GM12878 (cell line): ENCODE data around the gene ABHD6. TPM values are rescaled to one million over a fixed set of nuclear protein-coding genes. Genes with fewer than 3 reads are reported as not detected.

ENCODE experiments used
- ATAC-seq: fragments of 200-7000 bp; cut with Tn5 transposase; 3 replicates; pipeline ENCODE4 v1.9.1; 2020; ENCODE audit warnings: mild to moderate bottlenecking, moderate library complexity
- BruUV-seq: library from RNA; stranded (reverse); fragments of 400-500 nt; replicated peaks from 2 replicates; lab custom pipeline; 2021; lab: Mats Ljungman, UMichigan
- CTCF ChIA-PET: fragments of 300-600 bp; sonication (Branson Sonifier 250); formaldehyde crosslinking; extraction: SDS; loops from one replicate; lab custom pipeline; 2021; ENCODE audit warnings: inconsistent platforms; lab: Yijun Ruan, JAX
- POLR2A ChIA-PET: fragments of 350-600 bp; formaldehyde crosslinking; extraction: SDS; loops from one replicate; lab custom pipeline; 2021; ENCODE audit warnings: inconsistent platforms; lab: Charles Lee
- RAD21 ChIA-PET: fragments of 300-600 bp; sonication (Branson Sonifier 250); formaldehyde crosslinking; loops from one replicate; lab custom pipeline; 2023; ENCODE audit warnings: antibody characterized with exemption; ENCODE audit not compliant: unreplicated experiment; lab: Charles Lee
- SMC1A ChIA-PET: fragments of 300-600 bp; sonication (Branson Sonifier 250); formaldehyde crosslinking; loops from one replicate; lab custom pipeline; 2023; ENCODE audit not compliant: unreplicated experiment, uncharacterized antibody; lab: Charles Lee
- DNase-seq: peaks from one replicate; pipeline ENCODE4 v3.0.0-alpha.2; 2011; ENCODE audit warnings: low read depth, low spot score
- FAIRE-seq: peaks from 3 replicates; lab custom pipeline; 2011; peaks lifted over from hg19 to GRCh38; lab: Jason Lieb, UNC
- H2AFZ ChIP-seq: 2 replicates; pipeline ENCODE4 v1.6.0; 2011; ENCODE audit warnings: low read depth, low read length, control low read depth; ENCODE audit not compliant: control insufficient read depth
- H3K27ac ChIP-seq: 2 replicates; pipeline ENCODE4 v1.5.1; 2011; ENCODE audit warnings: control low read depth; ENCODE audit not compliant: control insufficient read depth, insufficient read depth
- H3K27me3 ChIP-seq, 2 experiments: replicated peaks in 1 of 2; 2 replicates each; pipeline versions ENCODE4 v1.6.0 to v1.6.1; 2011; ENCODE audit warnings: low read length in 1 of 2; ENCODE audit not compliant: control insufficient read depth in 2 of 2, insufficient read depth in 2 of 2
- H3K36me3 ChIP-seq, 2 experiments: 2 replicates each; pipeline ENCODE4 v1.5.1; 2011; ENCODE audit warnings: low read length in 1 of 2; ENCODE audit not compliant: control insufficient read depth in 2 of 2, insufficient read depth in 2 of 2
- H3K4me1 ChIP-seq: 2 replicates; pipeline ENCODE4 v1.6.1; 2011; ENCODE audit warnings: mild to moderate bottlenecking, low read length, moderate library complexity, mixed read lengths; ENCODE audit not compliant: control insufficient read depth, insufficient read depth
- H3K4me2 ChIP-seq: 2 replicates; pipeline ENCODE4 v1.6.0; 2011; ENCODE audit warnings: control low read depth; ENCODE audit not compliant: control insufficient read depth, insufficient read depth
- H3K4me3 ChIP-seq: fragments of 200-600 bp; sonication (generic); 2 replicates; pipeline ENCODE4 v1.5.1; 2016
- H3K79me2 ChIP-seq: 2 replicates; pipeline ENCODE4 v1.6.0; 2011; ENCODE audit warnings: low read length; ENCODE audit not compliant: control insufficient read depth, insufficient read depth
- H3K9ac ChIP-seq: 2 replicates; pipeline ENCODE4 v1.8.0; 2011; ENCODE audit warnings: low read length, control low read depth, mixed read lengths; ENCODE audit not compliant: control insufficient read depth, insufficient read depth
- H3K9me3 ChIP-seq: replicated peaks from 3 replicates; pipeline ENCODE4 v1.5.1; 2011; ENCODE audit warnings: mild to moderate bottlenecking, low read length; ENCODE audit not compliant: control insufficient read depth, insufficient read depth
- H4K20me1 ChIP-seq: 2 replicates; pipeline ENCODE4 v1.6.0; 2011; ENCODE audit not compliant: control insufficient read depth, insufficient read depth
- CBFB ChIP-seq: IDR thresholded peaks from 2 replicates; pipeline ENCODE4 v1.6.1; 2016; ENCODE audit warnings: antibody characterized with exemption, low read depth
- CHD4 ChIP-seq: fragments of 200-600 bp; sonication (generic); IDR thresholded peaks from 2 replicates; pipeline ENCODE4 v1.6.1; 2016; ENCODE audit warnings: mild to moderate bottlenecking
- FOXK2 ChIP-seq: fragments of 450-650 bp; IDR thresholded peaks from 2 replicates; pipeline ENCODE4 v1.6.1; 2017; ENCODE audit warnings: mild to moderate bottlenecking, moderate library complexity
- MYB ChIP-seq: fragments of 150-350 bp; IDR thresholded peaks from 2 replicates; pipeline ENCODE4 v1.6.1; 2014; ENCODE audit warnings: mild to moderate bottlenecking, low read depth, low read length, borderline replicate concordance
- RCOR1 ChIP-seq: conservative IDR thresholded peaks from 2 replicates; pipeline ENCODE4 v1.6.1; 2012; ENCODE audit warnings: low read depth, low read length, improper control_type of control experiment
- TAF1 ChIP-seq: IDR thresholded peaks from 2 replicates; pipeline ENCODE4 v1.6.1; 2011; ENCODE audit warnings: mild to moderate bottlenecking, low read depth, low read length, borderline replicate concordance
- ZBED1 ChIP-seq: IDR thresholded peaks from 2 replicates; pipeline ENCODE4 v1.6.1; 2016; ENCODE audit warnings: borderline replicate concordance
- ZNF622 ChIP-seq: fragments of 450-650 bp; IDR thresholded peaks from 2 replicates; pipeline ENCODE4 v1.6.1; 2017; ENCODE audit warnings: mild to moderate bottlenecking, inconsistent platforms
- WGBS: methylation state at CpG from one replicate; pipeline ENCODE4 v1.1.6; 2016; ENCODE audit warnings: low lambda C conversion rate; ENCODE audit not compliant: insufficient replicate concordance, insufficient coverage; ENCODE audit errors: missing lambda C conversion rate; 5-methylcytosine and 5-hydroxymethylcytosine counted together
- in situ Hi-C: fragments of 300-500 bp; cut with MboI; formaldehyde crosslinking; loops from 9 replicates; pipeline ENCODE4 v1.14.3; 2018; ENCODE audit warnings: mixed read lengths
- intact Hi-C: fragments of 100-400 bp; cut with micrococcal nuclease; formaldehyde crosslinking; loops from one replicate; pipeline ENCODE4 v1.14.2; 2022; ENCODE audit not compliant: unreplicated experiment
- polyA plus RNA-seq, 11 experiments: library from polyadenylated mRNA; depleted of rRNA in 4 of 11; unstranded in 6 of 11; stranded (reverse) in 5 of 11; fragments of >200 nt; fragmentation: Nextera tagmentation in 4 of 11; fragmentation: Illumina TruSeq in 1 of 11; extraction: Ambion mirVana in 4 of 11; extraction: Trizol in 1 of 11; gene quantifications; 1 replicate in 1 of 11; 2 replicates in 10 of 11; pipeline versions ENCODE4 v1.2.1 to v1.2.3, GENCODE V29; 2011 to 2016; ENCODE audit warnings: inconsistent platforms in 2 of 11, missing spikeins in 2 of 11, low read depth in 1 of 11
- total RNA-seq, 4 experiments: library from RNA; depleted of rRNA in 3 of 4; stranded (reverse); fragments of >200 nt in 3 of 4; fragmentation: Illumina TruSeq in 1 of 4; extraction: Trizol in 1 of 4; gene quantifications; 2 replicates each; pipeline versions ENCODE4 v1.2.1 to v1.2.3, GENCODE V29; 2013 to 2021
- TF ChIP-seq, protein P1 (sequence below): IDR thresholded peaks from 2 replicates; pipeline ENCODE4 v1.6.1; 2011; ENCODE audit warnings: mild to moderate bottlenecking, low read depth, low read length, moderate library complexity; ENCODE audit not compliant: insufficient replicate concordance
- TF ChIP-seq, protein P2 (sequence below): fragments of 450-650 bp; formaldehyde crosslinking; IDR thresholded peaks from 2 replicates; pipeline ENCODE4 v1.4.0; 2022; ENCODE audit warnings: mild to moderate bottlenecking, moderate library complexity
- TF ChIP-seq, protein P3 (sequence below): fragments of 450-650 bp; IDR thresholded peaks from 2 replicates; pipeline ENCODE4 v1.6.1; 2017; ENCODE audit warnings: antibody characterized with exemption, mild to moderate bottlenecking, moderate library complexity
- TF ChIP-seq, protein P4 (sequence below): fragments of 450-650 bp; IDR thresholded peaks from 2 replicates; pipeline ENCODE4 v1.6.1; 2017; ENCODE audit warnings: low read depth, mild to moderate bottlenecking, moderate library complexity
- TF ChIP-seq, protein P5 (sequence below): fragments of 450-650 bp; IDR thresholded peaks from 2 replicates; pipeline ENCODE4 v1.6.1; 2017; ENCODE audit warnings: mild to moderate bottlenecking

The ABHD6 gene
- total and polyA plus RNA-seq, 10 of the 15 experiments (the other 5 are each of a cell fraction or from before 2014, with no cell fraction given): 1.4 to 33.2 (median 3.2) TPM

DNA sequence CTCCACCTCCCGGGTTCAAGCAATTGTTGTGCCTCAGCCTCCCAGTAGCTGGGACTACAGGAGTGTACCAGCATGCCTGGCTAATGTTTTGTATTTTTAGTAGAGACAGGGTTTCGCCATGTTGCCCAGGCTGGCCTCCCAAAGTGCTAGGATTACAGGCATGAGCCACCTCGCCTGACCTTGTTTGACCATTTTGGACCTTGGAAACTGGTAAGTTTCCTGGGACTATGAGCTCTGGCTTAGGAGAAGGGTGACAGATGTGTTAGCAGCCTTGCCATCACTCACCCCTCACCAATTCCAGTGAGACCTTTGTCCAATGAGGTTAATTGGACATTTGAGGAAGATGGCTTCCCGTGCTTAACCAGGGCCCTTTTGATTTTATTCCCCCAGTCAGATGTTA lies 46.7 kb upstream of the ABHD6 start:
- Histone ChIP-seq H3K36me3 (peaks cover 1 to 6% of the 10 kb centered on the region in 2 experiments; a peak in 2 of 4 replicates), H3K27ac (no peak overlapping the region), H3K79me2 (no peaks in the 10 kb centered on the region), H2AFZ (no peak overlapping the region), H3K4me2 (no peak overlapping the region), H3K9ac (no peak overlapping the region), H3K4me1 (peaks cover 3% of the 10 kb centered on the region; the same call in 1 of the 2 replicates), H3K4me3 (no peak overlapping the region), H4K20me1 (no peaks in the 10 kb centered on the region), H3K9me3 (peaks cover 17% of the 10 kb centered on the region), H3K27me3 (no peaks in the 10 kb centered on the region)
- RAD21 ChIA-PET: interaction anchor here (1.3 to 6.6 kb wide), 7 partner anchors 13 to 109 kb away, joined by 3 to 141 read pairs (median 47); no protein-coding TSS in a partner anchor
- no TSS peak for BruUV-seq
- intact Hi-C loops: no loop called here
- POLR2A ChIA-PET: interaction anchor here (0.6 to 1.3 kb wide), 4 partner anchors 9 to 110 kb away, joined by 3 to 4 read pairs (median 3); no protein-coding TSS in a partner anchor
- SMC1A ChIA-PET: interaction anchor here (0.8 to 9.6 kb wide), 10 partner anchors 17 to 179 kb away, joined by 3 to 191 read pairs (median 16); partner anchors contain the start of genes ABHD6, HTD2 and RPP14
- ATAC-seq (no peak), DNase-seq (no peak), FAIRE-seq (no peak)
- in situ Hi-C loops: no loop called here
- CTCF ChIA-PET: interaction anchor here (0.6 to 25.2 kb wide), 6 partner anchors 12 to 181 kb away, joined by 3 to 655 read pairs (median 54); partner anchors contain the start of genes DNASE1L3, HTD2 and RPP14
- 97% methylated on average over 4 of the region's 4 CpGs for WGBS
- TF ChIP-seq, protein P1, sequence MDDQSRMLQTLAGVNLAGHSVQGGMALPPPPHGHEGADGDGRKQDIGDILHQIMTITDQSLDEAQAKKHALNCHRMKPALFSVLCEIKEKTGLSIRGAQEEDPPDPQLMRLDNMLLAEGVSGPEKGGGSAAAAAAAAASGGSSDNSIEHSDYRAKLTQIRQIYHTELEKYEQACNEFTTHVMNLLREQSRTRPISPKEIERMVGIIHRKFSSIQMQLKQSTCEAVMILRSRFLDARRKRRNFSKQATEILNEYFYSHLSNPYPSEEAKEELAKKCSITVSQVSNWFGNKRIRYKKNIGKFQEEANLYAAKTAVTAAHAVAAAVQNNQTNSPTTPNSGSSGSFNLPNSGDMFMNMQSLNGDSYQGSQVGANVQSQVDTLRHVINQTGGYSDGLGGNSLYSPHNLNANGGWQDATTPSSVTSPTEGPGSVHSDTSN: no peak
- TF ChIP-seq, protein P2, sequence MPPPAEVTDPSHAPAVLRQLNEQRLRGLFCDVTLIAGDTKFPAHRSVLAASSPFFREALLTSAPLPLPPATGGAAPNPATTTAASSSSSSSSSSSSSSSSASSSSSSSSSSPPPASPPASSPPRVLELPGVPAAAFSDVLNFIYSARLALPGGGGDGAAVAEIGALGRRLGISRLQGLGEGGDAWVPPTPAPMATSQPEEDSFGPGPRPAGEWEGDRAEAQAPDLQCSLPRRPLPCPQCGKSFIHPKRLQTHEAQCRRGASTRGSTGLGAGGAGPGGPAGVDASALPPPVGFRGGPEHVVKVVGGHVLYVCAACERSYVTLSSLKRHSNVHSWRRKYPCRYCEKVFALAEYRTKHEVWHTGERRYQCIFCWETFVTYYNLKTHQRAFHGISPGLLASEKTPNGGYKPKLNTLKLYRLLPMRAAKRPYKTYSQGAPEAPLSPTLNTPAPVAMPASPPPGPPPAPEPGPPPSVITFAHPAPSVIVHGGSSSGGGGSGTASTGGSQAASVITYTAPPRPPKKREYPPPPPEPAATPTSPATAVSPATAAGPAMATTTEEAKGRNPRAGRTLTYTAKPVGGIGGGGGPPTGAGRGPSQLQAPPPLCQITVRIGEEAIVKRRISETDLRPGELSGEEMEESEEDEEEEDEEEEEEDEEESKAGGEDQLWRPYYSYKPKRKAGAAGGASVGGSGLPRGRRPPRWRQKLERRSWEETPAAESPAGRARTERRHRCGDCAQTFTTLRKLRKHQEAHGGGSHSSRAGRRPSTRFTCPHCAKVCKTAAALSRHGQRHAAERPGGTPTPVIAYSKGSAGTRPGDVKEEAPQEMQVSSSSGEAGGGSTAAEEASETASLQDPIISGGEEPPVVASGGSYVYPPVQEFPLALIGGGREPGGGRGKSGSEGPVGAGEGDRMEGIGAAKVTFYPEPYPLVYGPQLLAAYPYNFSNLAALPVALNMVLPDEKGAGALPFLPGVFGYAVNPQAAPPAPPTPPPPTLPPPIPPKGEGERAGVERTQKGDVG (CRISPR knock-in tag): no peak
- no peak for TF ChIP-seq CBFB
- TF ChIP-seq FOXK2: no peak
- no peak for TF ChIP-seq MYB
- TF ChIP-seq CHD4: no peak
- no peak for TF ChIP-seq RCOR1
- TF ChIP-seq, protein P3, sequence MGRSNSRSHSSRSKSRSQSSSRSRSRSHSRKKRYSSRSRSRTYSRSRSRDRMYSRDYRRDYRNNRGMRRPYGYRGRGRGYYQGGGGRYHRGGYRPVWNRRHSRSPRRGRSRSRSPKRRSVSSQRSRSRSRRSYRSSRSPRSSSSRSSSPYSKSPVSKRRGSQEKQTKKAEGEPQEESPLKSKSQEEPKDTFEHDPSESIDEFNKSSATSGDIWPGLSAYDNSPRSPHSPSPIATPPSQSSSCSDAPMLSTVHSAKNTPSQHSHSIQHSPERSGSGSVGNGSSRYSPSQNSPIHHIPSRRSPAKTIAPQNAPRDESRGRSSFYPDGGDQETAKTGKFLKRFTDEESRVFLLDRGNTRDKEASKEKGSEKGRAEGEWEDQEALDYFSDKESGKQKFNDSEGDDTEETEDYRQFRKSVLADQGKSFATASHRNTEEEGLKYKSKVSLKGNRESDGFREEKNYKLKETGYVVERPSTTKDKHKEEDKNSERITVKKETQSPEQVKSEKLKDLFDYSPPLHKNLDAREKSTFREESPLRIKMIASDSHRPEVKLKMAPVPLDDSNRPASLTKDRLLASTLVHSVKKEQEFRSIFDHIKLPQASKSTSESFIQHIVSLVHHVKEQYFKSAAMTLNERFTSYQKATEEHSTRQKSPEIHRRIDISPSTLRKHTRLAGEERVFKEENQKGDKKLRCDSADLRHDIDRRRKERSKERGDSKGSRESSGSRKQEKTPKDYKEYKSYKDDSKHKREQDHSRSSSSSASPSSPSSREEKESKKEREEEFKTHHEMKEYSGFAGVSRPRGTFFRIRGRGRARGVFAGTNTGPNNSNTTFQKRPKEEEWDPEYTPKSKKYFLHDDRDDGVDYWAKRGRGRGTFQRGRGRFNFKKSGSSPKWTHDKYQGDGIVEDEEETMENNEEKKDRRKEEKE: no peak
- TF ChIP-seq ZNF622: no peak
- TF ChIP-seq ZBED1: no peak
- TF ChIP-seq, protein P4, sequence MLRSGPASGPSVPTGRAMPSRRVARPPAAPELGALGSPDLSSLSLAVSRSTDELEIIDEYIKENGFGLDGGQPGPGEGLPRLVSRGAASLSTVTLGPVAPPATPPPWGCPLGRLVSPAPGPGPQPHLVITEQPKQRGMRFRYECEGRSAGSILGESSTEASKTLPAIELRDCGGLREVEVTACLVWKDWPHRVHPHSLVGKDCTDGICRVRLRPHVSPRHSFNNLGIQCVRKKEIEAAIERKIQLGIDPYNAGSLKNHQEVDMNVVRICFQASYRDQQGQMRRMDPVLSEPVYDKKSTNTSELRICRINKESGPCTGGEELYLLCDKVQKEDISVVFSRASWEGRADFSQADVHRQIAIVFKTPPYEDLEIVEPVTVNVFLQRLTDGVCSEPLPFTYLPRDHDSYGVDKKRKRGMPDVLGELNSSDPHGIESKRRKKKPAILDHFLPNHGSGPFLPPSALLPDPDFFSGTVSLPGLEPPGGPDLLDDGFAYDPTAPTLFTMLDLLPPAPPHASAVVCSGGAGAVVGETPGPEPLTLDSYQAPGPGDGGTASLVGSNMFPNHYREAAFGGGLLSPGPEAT: no peak
- TF ChIP-seq, protein P5, sequence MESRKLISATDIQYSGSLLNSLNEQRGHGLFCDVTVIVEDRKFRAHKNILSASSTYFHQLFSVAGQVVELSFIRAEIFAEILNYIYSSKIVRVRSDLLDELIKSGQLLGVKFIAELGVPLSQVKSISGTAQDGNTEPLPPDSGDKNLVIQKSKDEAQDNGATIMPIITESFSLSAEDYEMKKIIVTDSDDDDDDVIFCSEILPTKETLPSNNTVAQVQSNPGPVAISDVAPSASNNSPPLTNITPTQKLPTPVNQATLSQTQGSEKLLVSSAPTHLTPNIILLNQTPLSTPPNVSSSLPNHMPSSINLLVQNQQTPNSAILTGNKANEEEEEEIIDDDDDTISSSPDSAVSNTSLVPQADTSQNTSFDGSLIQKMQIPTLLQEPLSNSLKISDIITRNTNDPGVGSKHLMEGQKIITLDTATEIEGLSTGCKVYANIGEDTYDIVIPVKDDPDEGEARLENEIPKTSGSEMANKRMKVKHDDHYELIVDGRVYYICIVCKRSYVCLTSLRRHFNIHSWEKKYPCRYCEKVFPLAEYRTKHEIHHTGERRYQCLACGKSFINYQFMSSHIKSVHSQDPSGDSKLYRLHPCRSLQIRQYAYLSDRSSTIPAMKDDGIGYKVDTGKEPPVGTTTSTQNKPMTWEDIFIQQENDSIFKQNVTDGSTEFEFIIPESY: no peak
- TF ChIP-seq TAF1: no peak
